Fibroblast of skin of scalp (primary cell): ENCODE results near the gene NFIA.
"Not testable (repeated sequence)": the region's sequence is repeated elsewhere in the genome, so short reads cannot be mapped to it uniquely, and the experiment has no call there.

Source experiments
- DNase-seq: peaks from one replicate; pipeline ENCODE4 v3.0.0-alpha.2; 2013

The NFIA gene

GRCh38 chr1:61253912-61254633 is 171.7 kb downstream of the NFIA start:
- no peak for DNase-seq

GRCh38 chr1:61254634-61255357 is 172.4 kb downstream of the NFIA start:
- peak; percentile 73 for DNase-seq

GRCh38 chr1:61255358-61255703 is 173.0 kb downstream of the NFIA start:
- no peak for DNase-seq

- no peak for DNase-seq
Observed at GRCh38 chr1:61259379-61260148, 177.2 kb downstream of the NFIA start.

- no peak for DNase-seq
Observed at GRCh38 chr1:61260171-61260570, 177.8 kb downstream of the NFIA start.

- DNase-seq, result no peak
Observed at GRCh38 chr1:61261595-61261994, 179.2 kb downstream of the NFIA start.

GRCh38 chr1:61263905-61264824 is 181.8 kb downstream of the NFIA start:
- no peak for DNase-seq

GRCh38 chr1:61264825-61265242 is 182.5 kb downstream of the NFIA start:
- DNase-seq, result no peak

- DNase-seq, result no peak
Observed at GRCh38 chr1:61265665-61266064, 183.3 kb downstream of the NFIA start.

GRCh38 chr1:61266738-61267137 is 184.4 kb downstream of the NFIA start:
- no peak for DNase-seq

GRCh38 chr1:61268546-61269240 is 186.3 kb downstream of the NFIA start:
- DNase-seq, result no peak

GRCh38 chr1:61269602-61270001 is 187.2 kb downstream of the NFIA start:
- no peak for DNase-seq

- DNase-seq, result no peak
Observed at GRCh38 chr1:61270107-61270506, 187.7 kb downstream of the NFIA start.

GRCh38 chr1:61270761-61271411 is 188.5 kb downstream of the NFIA start:
- peak; percentile 24 for DNase-seq

GRCh38 chr1:61271412-61271789 is 189.0 kb downstream of the NFIA start:
- DNase-seq, result no peak

GRCh38 chr1:61273167-61273705 is 190.9 kb downstream of the NFIA start:
- DNase-seq, result no peak

- no peak for DNase-seq
Observed at GRCh38 chr1:61273861-61274260, 191.5 kb downstream of the NFIA start.

- DNase-seq, result no peak
Observed at GRCh38 chr1:61274939-61275338, 192.6 kb downstream of the NFIA start.

- DNase-seq, result no peak
Observed at GRCh38 chr1:61276246-61276645, 193.9 kb downstream of the NFIA start.

- no peak for DNase-seq
Observed at GRCh38 chr1:61277121-61277690, 194.8 kb downstream of the NFIA start.

GRCh38 chr1:61278503-61278902 is 196.1 kb downstream of the NFIA start:
- not testable (repeated sequence) for DNase-seq
